ENCODE results near the gene CNTNAP3B.
"Not testable (repeated sequence)": the region's sequence is repeated elsewhere in the genome, so short reads cannot be mapped to it uniquely, and the experiment has no call there.

CNTNAP3B gene

DNA sequence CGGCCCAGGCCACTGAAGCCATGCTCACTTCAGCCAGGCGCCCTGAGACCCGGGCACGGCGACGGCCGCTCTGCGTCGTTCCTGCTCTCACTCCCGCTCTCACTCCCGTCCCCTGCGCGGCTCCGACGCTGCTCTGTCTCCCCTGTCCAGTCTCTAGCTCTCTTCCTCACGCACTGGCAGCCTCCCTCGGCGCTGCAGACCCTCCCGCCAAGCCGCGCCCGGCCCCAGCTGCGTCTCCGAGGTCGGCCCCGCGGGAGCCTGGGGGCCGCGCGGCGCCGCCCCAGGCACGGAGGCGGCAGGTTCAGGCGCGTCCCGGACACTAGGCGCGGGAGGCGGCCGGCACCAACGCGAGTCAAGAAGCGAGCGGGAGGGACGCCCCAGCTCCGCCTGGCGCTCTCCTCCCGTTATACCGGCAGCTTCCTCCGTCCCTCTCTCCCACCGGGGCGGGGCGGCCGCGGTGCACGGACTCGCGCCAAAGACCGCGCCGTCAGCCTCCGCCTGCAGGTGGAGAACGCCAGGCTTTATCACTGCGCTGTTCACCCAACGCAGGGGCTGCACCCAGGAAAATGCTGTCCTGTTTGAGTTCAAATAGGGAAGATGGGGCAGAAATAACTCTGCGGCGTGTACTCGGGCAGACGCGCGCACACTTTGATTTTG lies at the start of gene CNTNAP3B:
Gene CNTNAP3B, minus strand, starts transcription at position 354 of the 657 bp plus-strand sequence. Its CDS starts 332 bp downstream, at position 22.
- not testable (repeated sequence) for H3K9me3 Mint-ChIP-seq; H3K36me3 Mint-ChIP-seq; ATAC-seq; DNase-seq (ENCODE audit: low spot score in 2 of 2); H3K4me1 Mint-ChIP-seq; H3K27ac Mint-ChIP-seq; H3K4me3 Mint-ChIP-seq

GRCh38 chr9:42160299-42160698 lies 31.1 kb upstream of the CNTNAP3B start:
- H3K4me1 Mint-ChIP-seq; ATAC-seq; H3K9me3 Mint-ChIP-seq; H3K27ac Mint-ChIP-seq; H3K4me3 Mint-ChIP-seq; DNase-seq (ENCODE audit: low spot score in 2 of 2); H3K36me3 Mint-ChIP-seq: not testable (repeated sequence)

GRCh38 chr9:42127056-42127841 lies 2.0 kb downstream of the CNTNAP3B start:
- H3K4me3 Mint-ChIP-seq; DNase-seq (ENCODE audit: low spot score in 2 of 2); ATAC-seq; H3K36me3 Mint-ChIP-seq; H3K27ac Mint-ChIP-seq; H3K9me3 Mint-ChIP-seq; H3K4me1 Mint-ChIP-seq: not testable (repeated sequence)

- H3K27ac Mint-ChIP-seq; H3K36me3 Mint-ChIP-seq; DNase-seq (ENCODE audit: low spot score in 2 of 2); H3K4me3 Mint-ChIP-seq; H3K9me3 Mint-ChIP-seq; ATAC-seq; H3K4me1 Mint-ChIP-seq: not testable (repeated sequence)
Observed at GRCh38 chr9:42121007-42121406, 8.2 kb downstream of the CNTNAP3B start.

DNA sequence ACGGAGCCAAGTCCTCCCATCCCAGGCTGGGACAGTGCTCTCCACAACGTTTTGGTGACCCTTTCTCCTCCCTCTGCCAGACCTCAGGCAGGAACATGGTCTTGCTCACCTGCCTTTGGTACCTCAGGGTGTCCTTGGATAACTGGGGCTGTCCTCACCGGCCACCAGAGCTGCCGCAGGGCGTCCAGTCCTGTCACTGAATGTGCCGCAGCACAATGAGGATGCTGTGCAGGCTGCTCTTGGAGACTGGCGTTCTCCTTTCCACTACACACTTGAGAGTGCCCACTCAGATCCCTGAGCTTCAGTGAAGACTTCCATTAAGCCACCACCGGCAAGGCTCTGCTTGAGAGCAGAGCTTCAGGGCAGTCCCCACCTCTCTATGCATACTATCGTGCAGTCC lies 33.3 kb downstream of the CNTNAP3B start:
- H3K4me1 Mint-ChIP-seq; DNase-seq (ENCODE audit: low spot score in 2 of 2); H3K36me3 Mint-ChIP-seq; H3K9me3 Mint-ChIP-seq; H3K27ac Mint-ChIP-seq; H3K4me3 Mint-ChIP-seq: not testable (repeated sequence)
- ATAC-seq, result peak; percentile 26

- not testable (repeated sequence) for H3K4me1 Mint-ChIP-seq; ATAC-seq; H3K36me3 Mint-ChIP-seq; DNase-seq (ENCODE audit: low spot score in 2 of 2); H3K4me3 Mint-ChIP-seq; H3K27ac Mint-ChIP-seq; H3K9me3 Mint-ChIP-seq
Observed at GRCh38 chr9:42084559-42084952, 44.7 kb downstream of the CNTNAP3B start.

GRCh38 chr9:42083877-42084558 lies 45.2 kb downstream of the CNTNAP3B start:
- not testable (repeated sequence) for ATAC-seq; H3K9me3 Mint-ChIP-seq; DNase-seq (ENCODE audit: low spot score in 2 of 2); H3K27ac Mint-ChIP-seq; H3K4me1 Mint-ChIP-seq; H3K36me3 Mint-ChIP-seq; H3K4me3 Mint-ChIP-seq

DNA sequence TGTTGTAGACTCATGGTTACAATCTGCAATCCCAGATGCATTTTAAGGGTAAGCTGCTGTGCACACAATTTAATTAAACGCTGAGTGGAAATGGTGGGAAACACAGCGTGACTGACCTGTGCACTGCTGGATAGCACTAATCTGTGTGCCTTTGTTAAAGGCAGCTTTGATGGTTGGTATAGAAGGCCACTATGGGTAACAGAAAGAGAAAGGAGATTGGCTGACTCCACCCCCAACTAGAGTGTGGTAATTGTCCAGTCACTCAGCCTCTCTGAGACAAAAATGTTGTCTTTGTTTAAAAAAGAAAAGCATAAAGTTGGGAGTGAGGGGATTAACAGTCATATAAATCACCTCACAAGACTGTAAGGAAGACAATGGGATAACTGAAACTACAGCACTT lies 48.9 kb downstream of the CNTNAP3B start:
- DNase-seq (ENCODE audit: low spot score in 2 of 2); H3K27ac Mint-ChIP-seq; H3K4me3 Mint-ChIP-seq; H3K9me3 Mint-ChIP-seq; H3K4me1 Mint-ChIP-seq; H3K36me3 Mint-ChIP-seq; ATAC-seq: not testable (repeated sequence)

DNA sequence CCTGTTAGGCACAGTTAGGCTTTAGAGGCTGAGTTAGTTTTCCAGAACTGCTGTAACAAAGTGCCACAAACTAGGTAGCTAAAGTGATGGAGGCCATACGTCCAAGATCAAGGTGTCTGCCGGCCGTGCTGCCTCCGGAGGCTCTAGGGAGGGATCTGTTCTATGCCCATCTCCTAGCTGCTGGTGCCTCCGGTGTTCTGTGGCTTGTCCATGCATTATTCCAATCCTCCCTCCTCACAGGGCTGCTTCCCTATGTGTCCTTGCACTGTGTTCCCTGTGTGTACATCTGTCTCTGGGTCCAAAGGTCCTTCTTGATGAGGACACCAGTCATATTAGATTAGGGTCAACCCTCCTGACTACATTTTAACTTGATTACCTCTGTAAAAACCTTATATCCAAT lies 54.4 kb downstream of the CNTNAP3B start:
- H3K36me3 Mint-ChIP-seq; H3K4me1 Mint-ChIP-seq; H3K9me3 Mint-ChIP-seq; DNase-seq (ENCODE audit: low spot score in 2 of 2); H3K27ac Mint-ChIP-seq; H3K4me3 Mint-ChIP-seq: not testable (repeated sequence)
- ATAC-seq, result peak; percentile 37

GRCh38 chr9:42071026-42071425 lies 58.2 kb downstream of the CNTNAP3B start:
- DNase-seq (ENCODE audit: low spot score in 2 of 2); H3K36me3 Mint-ChIP-seq; H3K4me1 Mint-ChIP-seq; H3K4me3 Mint-ChIP-seq; H3K9me3 Mint-ChIP-seq; H3K27ac Mint-ChIP-seq; ATAC-seq: not testable (repeated sequence)

- not testable (repeated sequence) for H3K36me3 Mint-ChIP-seq; H3K27ac Mint-ChIP-seq; H3K4me3 Mint-ChIP-seq; H3K9me3 Mint-ChIP-seq; DNase-seq (ENCODE audit: low spot score in 2 of 2); H3K4me1 Mint-ChIP-seq
- ATAC-seq, result peak; percentile 42
Observed at GRCh38 chr9:42070035-42070799, 59.0 kb downstream of the CNTNAP3B start.

- H3K36me3 Mint-ChIP-seq, H3K4me3 Mint-ChIP-seq, H3K4me1 Mint-ChIP-seq: not testable (repeated sequence)
Observed at GRCh38 chr9:42053874-42054273, 75.4 kb downstream of the CNTNAP3B start.

DNA sequence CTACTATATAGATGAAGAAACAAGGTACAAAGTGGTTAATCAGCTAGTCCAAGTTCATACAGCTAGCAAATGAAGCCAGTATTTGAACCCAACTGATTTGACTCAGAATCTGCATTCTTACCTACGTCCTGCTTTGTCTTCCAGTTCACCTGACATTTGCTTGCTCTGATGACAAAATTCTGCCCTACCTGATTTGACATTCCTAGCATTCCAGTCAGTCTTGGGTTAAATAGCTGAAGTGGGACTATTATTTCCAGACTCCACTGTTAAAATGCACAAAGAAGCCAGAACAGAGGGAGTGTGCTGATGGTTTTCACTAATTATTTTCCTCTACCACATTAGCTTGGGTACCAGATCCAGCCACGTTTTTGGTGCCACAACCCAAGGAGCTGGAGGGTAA lies 78.5 kb downstream of the CNTNAP3B start:
- not testable (repeated sequence) for H3K36me3 Mint-ChIP-seq; H3K27ac Mint-ChIP-seq; DNase-seq (ENCODE audit: low spot score in 2 of 2); ATAC-seq; H3K4me1 Mint-ChIP-seq; H3K9me3 Mint-ChIP-seq; H3K4me3 Mint-ChIP-seq

More at GRCh38 chr9:42053874-42054273, 75.4 kb downstream of the CNTNAP3B start:
- H3K27ac Mint-ChIP-seq; DNase-seq (ENCODE audit: low spot score in 2 of 2); H3K9me3 Mint-ChIP-seq: not testable (repeated sequence)
- peak; percentile 40 for ATAC-seq

DNA sequence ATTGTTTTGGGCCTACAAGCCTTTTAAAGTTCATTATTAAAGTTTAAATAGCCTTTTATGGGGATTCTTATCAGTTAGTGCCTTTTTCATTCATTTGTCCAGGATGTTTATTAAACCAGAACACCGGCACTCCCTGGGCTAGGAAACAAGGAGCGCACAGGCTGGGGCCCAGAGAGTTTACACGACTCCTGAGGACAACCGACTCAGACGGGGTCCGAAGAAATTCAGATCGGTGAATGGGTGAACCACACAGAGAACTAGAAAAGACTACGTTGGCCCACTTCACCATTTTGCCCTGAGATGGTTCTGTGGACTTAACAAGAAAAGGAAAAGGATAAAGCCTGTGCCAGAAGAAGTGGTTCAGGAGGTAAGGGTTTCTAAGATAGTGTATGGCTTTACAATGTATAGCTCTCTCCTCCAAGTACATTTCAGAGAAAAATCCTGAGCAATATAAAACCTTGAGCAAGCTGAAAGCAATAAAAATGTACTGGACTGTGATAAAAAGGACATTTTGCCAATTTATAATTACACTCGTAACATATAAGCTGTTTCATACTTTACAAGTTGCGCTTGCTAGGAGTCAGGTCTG lies 84.7 kb downstream of the CNTNAP3B start:
- H3K9me3 Mint-ChIP-seq; ATAC-seq; H3K27ac Mint-ChIP-seq; H3K4me3 Mint-ChIP-seq; H3K36me3 Mint-ChIP-seq; DNase-seq (ENCODE audit: low spot score in 2 of 2); H3K4me1 Mint-ChIP-seq: not testable (repeated sequence)

DNA sequence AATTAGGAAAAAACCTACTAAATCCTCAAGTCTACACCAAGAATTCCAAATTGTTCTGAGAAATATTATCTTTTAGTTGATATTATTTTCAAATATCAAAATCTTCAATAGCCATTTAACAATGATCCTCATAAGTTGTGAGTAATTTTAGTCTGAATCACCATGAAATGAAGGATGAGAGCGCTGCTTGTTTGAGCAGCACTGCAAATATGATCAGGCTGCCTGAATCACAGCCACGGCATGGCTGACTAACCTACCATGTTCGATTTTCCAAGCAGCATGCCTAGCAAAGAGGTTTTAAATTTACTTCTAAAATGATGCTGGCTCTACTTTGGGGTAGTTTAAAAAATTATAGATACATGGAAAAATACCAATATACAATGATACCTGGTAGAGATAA lies 95.7 kb downstream of the CNTNAP3B start:
- not testable (repeated sequence) for ATAC-seq; H3K36me3 Mint-ChIP-seq; H3K27ac Mint-ChIP-seq; H3K4me3 Mint-ChIP-seq; DNase-seq (ENCODE audit: low spot score in 2 of 2); H3K9me3 Mint-ChIP-seq; H3K4me1 Mint-ChIP-seq

Data from stimulated activated effector memory CD8-positive, alpha-beta T cell treated with anti-CD3 and anti-CD28 coated beads, Interleukin-12 subunit alpha, Interleukin-12 subunit beta, amount 100 ng/mL, for 72 hours (primary cell).